H9 (cell line): Measurements from ENCODE around the gene ACSL3. TPM values are rescaled to one million over a fixed set of nuclear protein-coding genes. Genes with fewer than 3 reads are reported as not detected.

Source experiments
- DNase-seq: peaks from one replicate; pipeline ENCODE4 v3.0.0-alpha.2; 2017
- H2AFZ ChIP-seq: one replicate; pipeline ENCODE4 v1.6.1; 2013; ENCODE audit warnings: mild to moderate bottlenecking, low read length, control low read depth, moderate library complexity
- H2AK5ac ChIP-seq: 2 replicates; pipeline ENCODE4 v1.6.1; 2013; ENCODE audit warnings: low read length, control low read depth, mixed read lengths; ENCODE audit not compliant: insufficient read length
- H2BK120ac ChIP-seq: one replicate; pipeline ENCODE4 v1.6.1; 2013; ENCODE audit warnings: low read depth, mild to moderate bottlenecking, low read length, control low read depth, inconsistent platforms; ENCODE audit not compliant: poor library complexity, severe bottlenecking
- H2BK12ac ChIP-seq: 2 replicates; pipeline ENCODE4 v1.6.1; 2013; ENCODE audit warnings: low read length, control low read depth, mixed read lengths, low read depth; ENCODE audit not compliant: insufficient read length
- H2BK15ac ChIP-seq: 2 replicates; pipeline ENCODE4 v1.6.1; 2013; ENCODE audit warnings: low read depth, low read length, control low read depth
- H2BK20ac ChIP-seq: one replicate; pipeline ENCODE4 v1.6.1; 2013; ENCODE audit warnings: low read depth, mild to moderate bottlenecking, low read length, control low read depth, inconsistent platforms; ENCODE audit not compliant: poor library complexity, severe bottlenecking
- H2BK5ac ChIP-seq: 2 replicates; pipeline ENCODE4 v1.6.1; 2013; ENCODE audit warnings: low read length, control low read depth, mixed read lengths; ENCODE audit not compliant: insufficient read length
- H3K14ac ChIP-seq: 2 replicates; pipeline ENCODE4 v1.6.1; 2013; ENCODE audit warnings: low read length, control low read depth; ENCODE audit not compliant: insufficient read depth
- H3K18ac ChIP-seq: 2 replicates; pipeline ENCODE4 v1.6.1; 2013; ENCODE audit warnings: low read depth, mild to moderate bottlenecking, mixed read lengths, low read length, control low read depth; ENCODE audit not compliant: insufficient read length
- H3K23ac ChIP-seq: 2 replicates; pipeline ENCODE4 v1.6.1; 2013; ENCODE audit warnings: low read length, control low read depth, mixed read lengths, low read depth; ENCODE audit not compliant: insufficient read length
- H3K23me2 ChIP-seq: 2 replicates; pipeline ENCODE4 v1.6.1; 2013; ENCODE audit warnings: low read depth, mild to moderate bottlenecking, mixed read lengths, low read length, control low read depth; ENCODE audit not compliant: insufficient read length, poor library complexity, severe bottlenecking
- H3K27ac ChIP-seq: 2 replicates; pipeline ENCODE4 v1.5.1; 2013; ENCODE audit warnings: low read length, control low read depth, mixed read lengths, low read depth; ENCODE audit not compliant: insufficient read length
- H3K27me3 ChIP-seq: 2 replicates; pipeline ENCODE4 v1.6.1; 2013; ENCODE audit warnings: low read length, control low read depth, inconsistent platforms; ENCODE audit not compliant: insufficient read depth
- H3K4ac ChIP-seq: 2 replicates; pipeline ENCODE4 v1.6.1; 2013; ENCODE audit warnings: low read depth, mild to moderate bottlenecking, control low read depth, inconsistent platforms, low read length, moderate library complexity
- H3K4me1 ChIP-seq: 2 replicates; pipeline ENCODE4 v1.6.1; 2013; ENCODE audit warnings: low read length, control low read depth, inconsistent platforms; ENCODE audit not compliant: insufficient read depth
- H3K4me2 ChIP-seq: 2 replicates; pipeline ENCODE4 v1.6.1; 2013; ENCODE audit warnings: low read length, control low read depth, mixed read lengths; ENCODE audit not compliant: insufficient read length, insufficient read depth
- H3K56ac ChIP-seq: 2 replicates; pipeline ENCODE4 v1.6.1; 2013; ENCODE audit warnings: low read depth, mild to moderate bottlenecking, mixed read lengths, low read length, control low read depth; ENCODE audit not compliant: insufficient read length
- H3K79me1 ChIP-seq: 2 replicates; pipeline ENCODE4 v1.6.1; 2013; ENCODE audit warnings: low read depth, mild to moderate bottlenecking, moderate library complexity, low read length, control low read depth, inconsistent platforms; ENCODE audit not compliant: insufficient read depth, poor library complexity, severe bottlenecking
- H3K79me2 ChIP-seq: 2 replicates; pipeline ENCODE4 v1.6.1; 2013; ENCODE audit warnings: low read length, control low read depth, inconsistent platforms; ENCODE audit not compliant: insufficient read depth
- H3K9ac ChIP-seq: 2 replicates; pipeline ENCODE4 v1.6.1; 2013; ENCODE audit warnings: low read length, control low read depth, mixed read lengths; ENCODE audit not compliant: insufficient read length; ENCODE audit errors: extremely low read depth
- H3K9me3 ChIP-seq: one replicate; pipeline ENCODE4 v1.6.1; 2013; ENCODE audit warnings: low read depth, low read length, inconsistent platforms; ENCODE audit not compliant: control insufficient read depth
- H3T11ph ChIP-seq: one replicate; pipeline ENCODE4 v1.6.1; 2013; ENCODE audit warnings: mild to moderate bottlenecking, low read length, control low read depth, inconsistent platforms
- H4K20me1 ChIP-seq: one replicate; pipeline ENCODE4 v1.6.1; 2013; ENCODE audit not compliant: control insufficient read depth, insufficient read length, insufficient read depth
- H4K5ac ChIP-seq: 2 replicates; pipeline ENCODE4 v1.6.1; 2013; ENCODE audit warnings: low read depth, mild to moderate bottlenecking, mixed read lengths, low read length, control low read depth; ENCODE audit not compliant: insufficient read length
- H4K8ac ChIP-seq: replicated peaks from 2 replicates; pipeline ENCODE4 v1.6.1; 2013; ENCODE audit warnings: low read length, control low read depth, mixed read lengths, low read depth; ENCODE audit not compliant: insufficient read length
- H4K91ac ChIP-seq: 2 replicates; pipeline ENCODE4 v1.6.1; 2013; ENCODE audit warnings: low read depth, mild to moderate bottlenecking, moderate library complexity, mixed read lengths, low read length, control low read depth; ENCODE audit not compliant: insufficient read length
- H3K27ac Mint-ChIP-seq, 3 experiments: 2 replicates in 2 of 3; 3 replicates in 1 of 3; pipeline ENCODE4 v1.8.0; 2020 to 2021; ENCODE audit warnings: mixed read lengths in 3 of 3, mild to moderate bottlenecking in 1 of 3, moderate library complexity in 1 of 3
- H3K27me3 Mint-ChIP-seq: 2 replicates; pipeline ENCODE4 v1.8.0; 2021; ENCODE audit warnings: low read depth, mild to moderate bottlenecking, moderate library complexity, mixed read lengths
- H3K36me3 Mint-ChIP-seq, 3 experiments: 2 replicates in 2 of 3; 3 replicates in 1 of 3; pipeline ENCODE4 v1.8.0; 2020 to 2021; ENCODE audit warnings: low read depth in 3 of 3, mixed read lengths in 3 of 3; ENCODE audit not compliant: insufficient read depth in 1 of 3
- H3K4me1 Mint-ChIP-seq, 2 experiments: 2 replicates each; pipeline ENCODE4 v1.8.0; 2020; ENCODE audit warnings: mixed read lengths in 2 of 2
- H3K4me3 Mint-ChIP-seq, 2 experiments: 2 replicates in 1 of 2; 3 replicates in 1 of 2; pipeline ENCODE4 v1.8.0; 2020 to 2021; ENCODE audit warnings: mild to moderate bottlenecking in 2 of 2, mixed read lengths in 2 of 2, moderate library complexity in 1 of 2
- H3K9me3 Mint-ChIP-seq, 2 experiments: 2 replicates in 1 of 2; 3 replicates in 1 of 2; pipeline ENCODE4 v1.8.0; 2020; ENCODE audit warnings: mild to moderate bottlenecking in 2 of 2, mixed read lengths in 2 of 2, moderate library complexity in 1 of 2
- CTCF ChIP-seq: fragments of 200-600 bp; sonication (generic); conservative IDR thresholded peaks from 3 replicates; pipeline ENCODE4 v1.8.0; 2021; ENCODE audit warnings: antibody characterized with exemption, mild to moderate bottlenecking
- WGBS: extraction: QIAGEN DNeasy Blood & Tissue Kit; methylation state at CpG from one replicate; pipeline ENCODE4 v1.1.7; 2013; ENCODE audit warnings: missing lambda C conversion rate, low lambda C conversion rate, mixed read lengths; ENCODE audit not compliant: insufficient read length; ENCODE audit errors: extremely low coverage; 5-methylcytosine and 5-hydroxymethylcytosine counted together
- total RNA-seq: library from RNA; stranded (reverse); gene quantifications from 2 replicates; pipeline ENCODE4 v1.2.1, GENCODE V29; 2021

The ACSL3 gene
- total RNA-seq, 1 experiment from 2014 or later, result 60.9 TPM

- no peak overlapping the region for H2AFZ ChIP-seq
- H4K91ac ChIP-seq, result no peak overlapping the region
- H3K9ac ChIP-seq, result no peak overlapping the region
- no peaks in the 10 kb centered on the region for H4K20me1 ChIP-seq
- H3K23ac ChIP-seq, result no peak overlapping the region
- H4K8ac ChIP-seq, result no peak overlapping the region
- H2AK5ac ChIP-seq, result no peak overlapping the region
- H3T11ph ChIP-seq, result no peak overlapping the region
- H2BK5ac ChIP-seq, result no peak overlapping the region
- Mint-ChIP-seq H3K9me3 (no peaks in the 10 kb centered on the region), H3K4me3 (no peak overlapping the region), H3K4me1 (no peaks in the 10 kb centered on the region), H3K36me3 (no peaks in the 10 kb centered on the region), H3K27me3 (no peaks in the 10 kb centered on the region), H3K27ac (no peak overlapping the region)
- DNase-seq, result no peak
- no peak overlapping the region for H2BK120ac ChIP-seq
- no peaks in the 10 kb centered on the region for H3K79me1 ChIP-seq
- no peak overlapping the region for H3K56ac ChIP-seq
- no peak overlapping the region for H3K27ac ChIP-seq
- no peaks in the 10 kb centered on the region for H3K27me3 ChIP-seq
- no peak overlapping the region for H3K14ac ChIP-seq
- H4K5ac ChIP-seq, result no peak overlapping the region
- no peak overlapping the region for H3K4ac ChIP-seq
- H3K9me3 ChIP-seq, result no peaks in the 10 kb centered on the region
- no peaks in the 10 kb centered on the region for H3K4me1 ChIP-seq
- H2BK20ac ChIP-seq, result no peak overlapping the region
- no peak for TF ChIP-seq CTCF
- H2BK15ac ChIP-seq, result no peak overlapping the region
- no peaks in the 10 kb centered on the region for H3K79me2 ChIP-seq
- no CpG with 5 or more reads among the region's 4 CpGs for WGBS
- H3K23me2 ChIP-seq, result no peaks in the 10 kb centered on the region
- no peak overlapping the region for H2BK12ac ChIP-seq
- no peak overlapping the region for H3K18ac ChIP-seq
- no peak overlapping the region for H3K4me2 ChIP-seq
Measured at GRCh38 chr2:222973237-222973636, 112.4 kb downstream of the ACSL3 start.
